Tibial nerve (tissue), 4 donors: Measurements from ENCODE around the gene ZFPM1.

Experiments used
- EP300 ChIP-seq, 2 donors: sonication (generic); formaldehyde crosslinking; IDR thresholded peaks; one replicate each; pipeline ENCODE4 v1.6.1; 2017; ENCODE audit warnings: antibody characterized with exemption in 2 of 2, mild to moderate bottlenecking in 1 of 2
- POLR2A ChIP-seq, 2 donors: fragments of 450-650 bp; IDR thresholded peaks; one replicate each; pipeline ENCODE4 v1.6.1; 2017; ENCODE audit warnings: antibody characterized with exemption in 2 of 2, mild to moderate bottlenecking in 2 of 2, moderate library complexity in 2 of 2
- TF ChIP-seq, protein P1 (sequence below), 5 experiments: fragments of 200-600 bp in 3 of 5; fragments of 450-650 bp in 2 of 5; sonication (generic) in 3 of 5; IDR thresholded peaks; one replicate each; pipeline ENCODE4 v1.5.1; 2016 to 2019; ENCODE audit warnings: antibody characterized with exemption in 5 of 5, mild to moderate bottlenecking in 3 of 5, moderate library complexity in 2 of 5

DNA sequence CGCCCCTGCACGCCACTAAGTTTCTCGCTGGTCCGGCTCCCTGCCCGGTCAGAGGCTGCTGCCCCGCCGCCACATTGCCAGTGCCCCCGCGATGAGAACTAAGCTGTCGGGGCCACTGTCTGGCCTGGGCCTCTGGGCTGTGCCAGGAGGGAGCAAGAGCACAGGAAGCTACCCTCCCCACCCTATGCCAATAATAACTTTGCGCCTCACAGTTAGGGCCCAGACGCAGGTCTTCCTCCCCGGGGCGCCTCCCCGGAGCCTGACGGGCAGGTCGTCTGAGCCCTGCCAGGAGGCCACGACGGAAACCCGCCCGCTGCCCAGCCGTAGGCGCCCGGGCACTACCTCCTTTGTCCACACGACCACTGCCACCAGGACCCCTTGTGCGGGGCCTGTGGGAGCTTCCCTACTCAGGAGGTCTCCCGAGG is 1.5 kb downstream of the ZFPM1 start:
- TF ChIP-seq, protein P1, sequence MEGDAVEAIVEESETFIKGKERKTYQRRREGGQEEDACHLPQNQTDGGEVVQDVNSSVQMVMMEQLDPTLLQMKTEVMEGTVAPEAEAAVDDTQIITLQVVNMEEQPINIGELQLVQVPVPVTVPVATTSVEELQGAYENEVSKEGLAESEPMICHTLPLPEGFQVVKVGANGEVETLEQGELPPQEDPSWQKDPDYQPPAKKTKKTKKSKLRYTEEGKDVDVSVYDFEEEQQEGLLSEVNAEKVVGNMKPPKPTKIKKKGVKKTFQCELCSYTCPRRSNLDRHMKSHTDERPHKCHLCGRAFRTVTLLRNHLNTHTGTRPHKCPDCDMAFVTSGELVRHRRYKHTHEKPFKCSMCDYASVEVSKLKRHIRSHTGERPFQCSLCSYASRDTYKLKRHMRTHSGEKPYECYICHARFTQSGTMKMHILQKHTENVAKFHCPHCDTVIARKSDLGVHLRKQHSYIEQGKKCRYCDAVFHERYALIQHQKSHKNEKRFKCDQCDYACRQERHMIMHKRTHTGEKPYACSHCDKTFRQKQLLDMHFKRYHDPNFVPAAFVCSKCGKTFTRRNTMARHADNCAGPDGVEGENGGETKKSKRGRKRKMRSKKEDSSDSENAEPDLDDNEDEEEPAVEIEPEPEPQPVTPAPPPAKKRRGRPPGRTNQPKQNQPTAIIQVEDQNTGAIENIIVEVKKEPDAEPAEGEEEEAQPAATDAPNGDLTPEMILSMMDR (IDR thresholded peaks at IDR 0.05), result no peak
- TF ChIP-seq POLR2A (IDR thresholded peaks at IDR 0.05), result no peak
- TF ChIP-seq EP300 (IDR thresholded peaks at IDR 0.05), result no peak
